ENCODE measurements around the gene TNFRSF19. TPM values are rescaled to one million over a fixed set of nuclear protein-coding genes. Genes with fewer than 3 reads are reported as not detected.

TNFRSF19 gene
- total and polyA plus RNA-seq, 2 donors from 2014 or later = 10.1 to 14.7 TPM

GRCh38 chr13:23622985-23623384 is 52.8 kb downstream of the TNFRSF19 start:
- peak in 2 of 5 donors; percentile 62 to 64 for DNase-seq

GRCh38 chr13:23623394-23623793 is 53.2 kb downstream of the TNFRSF19 start:
- Histone ChIP-seq H3K27ac (ENCODE audit: low read depth in 2 of 2, low read length in 2 of 2) (no peak overlapping the region), H3K9ac (ENCODE audit: low read length in 3 of 3) (no peak overlapping the region), H3K36me3 (ENCODE audit: control insufficient read depth in 2 of 3, insufficient read depth in 3 of 3, low read length in 3 of 3) (peaks cover 0 to 22% (median 5%) of the 10 kb centered on the region in 3 donors), H3K4me3 (ENCODE audit: low read length in 3 of 3) (no peak overlapping the region), H3K9me3 (ENCODE audit: control insufficient read depth in 2 of 3, insufficient read depth in 1 of 3, low read length in 3 of 3) (no peaks in the 10 kb centered on the region), H3K4me1 (ENCODE audit: control insufficient read depth in 2 of 3, insufficient read depth in 2 of 3, low read depth in 1 of 3, low read length in 3 of 3) (peaks cover 0 to 4% (median 0%) of the 10 kb centered on the region in 3 donors), H3K27me3 (ENCODE audit: control insufficient read depth, insufficient read depth, low read length) (no peaks in the 10 kb centered on the region)
- FAIRE-seq = no peak
- no peak for TF ChIP-seq CTCF (IDR thresholded peaks at IDR 0.05; ENCODE audit: borderline replicate concordance, extremely low read depth, insufficient read depth)
- intact Hi-C loops (cut with DNase I) = no loop called here
- no peak for DNase-seq

More at GRCh38 chr13:23622985-23623384, 52.8 kb downstream of the TNFRSF19 start:
- H3K27ac ChIP-seq (ENCODE audit: low read depth in 2 of 2, low read length in 2 of 2) = no peak overlapping the region
- peaks cover 0 to 4% (median 0%) of the 10 kb centered on the region in 3 donors for H3K4me1 ChIP-seq (ENCODE audit: control insufficient read depth in 2 of 3, insufficient read depth in 2 of 3, low read depth in 1 of 3, low read length in 3 of 3)
- no peak overlapping the region for H3K4me3 ChIP-seq (ENCODE audit: low read length in 3 of 3)
- no peak overlapping the region for H3K9ac ChIP-seq (ENCODE audit: low read length in 3 of 3)
- intact Hi-C loops (cut with DNase I) = no loop called here
- peaks cover 0 to 24% (median 5%) of the 10 kb centered on the region in 3 donors for H3K36me3 ChIP-seq (ENCODE audit: control insufficient read depth in 2 of 3, insufficient read depth in 3 of 3, low read length in 3 of 3)
- no peak for FAIRE-seq
- no peaks in the 10 kb centered on the region for H3K9me3 ChIP-seq (ENCODE audit: control insufficient read depth in 2 of 3, insufficient read depth in 1 of 3, low read length in 3 of 3)
- no peak for TF ChIP-seq CTCF (IDR thresholded peaks at IDR 0.05; ENCODE audit: borderline replicate concordance, extremely low read depth, insufficient read depth)
- no peaks in the 10 kb centered on the region for H3K27me3 ChIP-seq (ENCODE audit: control insufficient read depth, insufficient read depth, low read length)

GRCh38 chr13:23626700-23627099 is 56.5 kb downstream of the TNFRSF19 start:
- intact Hi-C loops (cut with DNase I) = no loop called here
- no peaks in the 10 kb centered on the region for H3K27me3 ChIP-seq (ENCODE audit: control insufficient read depth, insufficient read depth, low read length)
- TF ChIP-seq CTCF (IDR thresholded peaks at IDR 0.05; ENCODE audit: borderline replicate concordance, extremely low read depth, insufficient read depth) = no peak
- no peak overlapping the region for H3K27ac ChIP-seq (ENCODE audit: low read depth in 2 of 2, low read length in 2 of 2)
- DNase-seq (no peak), FAIRE-seq (no peak)
- H3K4me1 ChIP-seq (ENCODE audit: control insufficient read depth in 2 of 3, insufficient read depth in 2 of 3, low read depth in 1 of 3, low read length in 3 of 3) = peaks cover 0 to 7% (median 7%) of the 10 kb centered on the region in 3 donors
- no peak overlapping the region for H3K9ac ChIP-seq (ENCODE audit: low read length in 3 of 3)
- H3K4me3 ChIP-seq (ENCODE audit: low read length in 3 of 3) = no peak overlapping the region
- H3K9me3 ChIP-seq (ENCODE audit: control insufficient read depth in 2 of 3, insufficient read depth in 1 of 3, low read length in 3 of 3) = no peaks in the 10 kb centered on the region
- H3K36me3 ChIP-seq (ENCODE audit: control insufficient read depth in 2 of 3, insufficient read depth in 3 of 3, low read length in 3 of 3) = peaks cover 0 to 13% (median 5%) of the 10 kb centered on the region in 3 donors

GRCh38 chr13:23627410-23627809 is 57.2 kb downstream of the TNFRSF19 start:
- FAIRE-seq (no peak), DNase-seq (peak in 2 of 5 donors; percentile 65 to 72)
- H3K27me3 ChIP-seq (ENCODE audit: control insufficient read depth, insufficient read depth, low read length) = no peaks in the 10 kb centered on the region
- intact Hi-C loops (cut with DNase I) = no loop called here
- H3K9ac ChIP-seq (ENCODE audit: low read length in 3 of 3) = no peak overlapping the region
- TF ChIP-seq CTCF (IDR thresholded peaks at IDR 0.05; ENCODE audit: borderline replicate concordance, extremely low read depth, insufficient read depth) = no peak
- no peak overlapping the region for H3K27ac ChIP-seq (ENCODE audit: low read depth in 2 of 2, low read length in 2 of 2)
- peaks cover 0 to 11% (median 7%) of the 10 kb centered on the region in 3 donors for H3K4me1 ChIP-seq (ENCODE audit: control insufficient read depth in 2 of 3, insufficient read depth in 2 of 3, low read depth in 1 of 3, low read length in 3 of 3)
- peaks cover 0 to 13% (median 5%) of the 10 kb centered on the region in 3 donors for H3K36me3 ChIP-seq (ENCODE audit: control insufficient read depth in 2 of 3, insufficient read depth in 3 of 3, low read length in 3 of 3)
- no peaks in the 10 kb centered on the region for H3K9me3 ChIP-seq (ENCODE audit: control insufficient read depth in 2 of 3, insufficient read depth in 1 of 3, low read length in 3 of 3)
- H3K4me3 ChIP-seq (ENCODE audit: low read length in 3 of 3) = no peak overlapping the region

Data from kidney (tissue), 14 donors.